HG03066 (cell line): ENCODE data around the gene METTL15.
"Not testable (repeated sequence)": the region's sequence is repeated elsewhere in the genome, so short reads cannot be mapped to it uniquely, and the experiment has no call there.

Experiments used
- ATAC-seq: cut with Tn5 transposase; IDR thresholded peaks from one replicate; pipeline ENCODE4 v1.9.1; 2021; ENCODE audit warnings: low read depth; ENCODE audit not compliant: unreplicated experiment

The METTL15 gene

GRCh38 chr11:28110108-28110820 lies 2.1 kb downstream of the METTL15 start:
- ATAC-seq, result peak; percentile 35

- no peak for ATAC-seq
Measured at GRCh38 chr11:28110821-28111200, 2.6 kb downstream of the METTL15 start.

GRCh38 chr11:28114116-28114515 lies 5.9 kb downstream of the METTL15 start:
- no peak for ATAC-seq

- ATAC-seq, result no peak
Measured at GRCh38 chr11:28114731-28115130, 6.5 kb downstream of the METTL15 start.

- no peak for ATAC-seq
Measured at GRCh38 chr11:28117712-28118111, 9.5 kb downstream of the METTL15 start.

DNA sequence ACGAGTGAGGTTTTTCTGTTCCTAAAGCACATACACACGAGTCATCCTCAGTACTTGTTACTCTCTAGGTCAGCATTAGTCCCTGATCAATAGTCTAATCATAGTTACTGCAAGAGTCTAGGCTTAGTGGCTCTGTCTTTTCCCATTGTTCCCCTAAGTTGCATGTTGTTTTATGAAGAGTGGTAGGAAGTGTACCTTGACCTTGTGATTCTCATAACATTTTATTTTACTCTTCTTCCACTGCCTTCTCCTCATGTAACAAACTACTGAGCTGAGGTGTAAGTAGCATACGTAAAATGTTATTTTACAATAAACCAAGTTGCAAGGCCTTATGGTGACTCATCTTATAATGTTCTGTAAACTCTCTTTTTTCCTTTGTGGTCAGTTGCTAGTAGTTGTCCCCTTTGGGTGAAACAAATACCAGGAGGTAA lies 15.0 kb downstream of the METTL15 start:
- ATAC-seq, result no peak

GRCh38 chr11:28132548-28132947 lies 24.4 kb downstream of the METTL15 start:
- ATAC-seq, result no peak

DNA sequence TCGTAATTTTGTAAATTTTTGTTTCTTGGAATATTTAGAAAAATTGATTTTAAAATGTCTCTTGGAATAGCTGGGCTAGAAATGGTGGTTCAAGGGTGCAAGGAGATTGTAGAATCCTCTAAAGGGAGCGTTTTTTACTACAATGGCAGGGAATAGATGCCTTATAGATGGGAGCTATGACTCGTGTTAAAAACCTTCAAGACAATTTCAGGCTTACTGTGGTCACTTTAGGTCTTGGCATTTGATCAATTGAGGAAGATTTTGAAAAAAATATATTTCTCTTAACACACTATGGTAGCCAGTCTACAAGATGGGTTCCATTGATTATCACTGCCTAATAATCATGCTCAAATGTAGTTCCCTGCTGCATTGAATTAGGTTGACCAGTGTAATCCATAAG lies 25.0 kb downstream of the METTL15 start:
- ATAC-seq, result no peak

DNA sequence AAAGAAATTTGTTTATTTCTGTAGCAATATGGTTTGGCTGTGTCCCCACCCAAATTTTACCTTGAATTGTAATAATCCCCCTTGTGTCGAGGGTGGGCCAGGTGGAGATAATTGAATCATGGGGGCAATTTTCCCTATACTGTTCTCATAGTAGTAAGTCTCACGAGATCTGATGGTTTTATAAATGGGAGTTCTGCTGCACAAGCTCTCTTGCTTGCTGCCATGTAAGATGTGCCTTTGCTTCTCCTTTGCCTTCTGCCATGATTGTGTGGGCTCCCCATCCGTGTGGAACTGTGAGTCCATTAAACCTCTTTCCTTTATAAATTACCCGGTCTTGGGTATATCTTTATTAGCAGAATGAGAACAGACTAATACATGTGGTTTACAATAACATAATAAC lies 28.0 kb downstream of the METTL15 start:
- not testable (repeated sequence) for ATAC-seq

DNA sequence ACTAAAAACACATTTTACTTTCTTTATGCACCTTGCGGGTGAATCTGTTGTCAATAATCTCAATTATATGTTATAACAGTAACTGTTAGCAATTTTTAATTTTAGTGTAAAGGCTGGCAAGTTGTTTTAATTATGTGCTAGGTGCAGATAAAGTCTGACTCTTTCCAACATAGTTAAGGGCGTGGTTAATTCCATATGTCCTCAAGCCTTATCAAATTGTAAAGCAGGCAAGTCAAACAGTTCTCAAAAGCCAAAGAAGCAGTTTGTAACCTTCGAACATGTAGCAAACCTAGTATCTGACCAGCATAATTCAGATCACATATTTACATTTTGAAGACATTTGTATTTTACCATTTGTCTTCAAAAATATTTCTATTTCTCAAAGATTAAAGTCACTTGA lies 29.2 kb downstream of the METTL15 start:
- no peak for ATAC-seq

- no peak for ATAC-seq
Measured at GRCh38 chr11:28137832-28138231, 29.6 kb downstream of the METTL15 start.

GRCh38 chr11:28139841-28140415 lies 31.7 kb downstream of the METTL15 start:
- no peak for ATAC-seq

GRCh38 chr11:28140689-28141455 lies 32.7 kb downstream of the METTL15 start:
- no peak for ATAC-seq

DNA sequence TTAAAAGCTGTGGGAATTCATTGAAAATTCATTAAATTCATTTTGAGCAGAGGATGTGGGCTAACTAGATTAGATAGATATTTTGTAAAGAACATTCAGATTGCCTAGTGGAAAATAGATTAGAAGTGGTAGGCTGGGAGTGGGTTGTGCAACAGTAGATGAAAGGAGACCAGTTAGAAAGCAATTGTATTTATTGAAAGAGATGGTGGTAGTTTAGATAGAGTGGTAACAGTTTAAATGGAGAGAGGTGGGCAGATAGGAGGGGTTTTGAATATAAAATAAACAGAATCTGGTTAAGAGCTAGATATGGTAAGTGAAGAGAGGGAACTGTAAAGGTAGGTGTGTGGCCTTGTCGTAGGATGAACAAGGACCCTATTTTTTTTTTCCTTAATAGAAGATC lies 34.5 kb downstream of the METTL15 start:
- ATAC-seq, result no peak

GRCh38 chr11:28144808-28145207 lies 36.6 kb downstream of the METTL15 start:
- no peak for ATAC-seq

GRCh38 chr11:28146123-28146751 lies 38.0 kb downstream of the METTL15 start:
- no peak for ATAC-seq

DNA sequence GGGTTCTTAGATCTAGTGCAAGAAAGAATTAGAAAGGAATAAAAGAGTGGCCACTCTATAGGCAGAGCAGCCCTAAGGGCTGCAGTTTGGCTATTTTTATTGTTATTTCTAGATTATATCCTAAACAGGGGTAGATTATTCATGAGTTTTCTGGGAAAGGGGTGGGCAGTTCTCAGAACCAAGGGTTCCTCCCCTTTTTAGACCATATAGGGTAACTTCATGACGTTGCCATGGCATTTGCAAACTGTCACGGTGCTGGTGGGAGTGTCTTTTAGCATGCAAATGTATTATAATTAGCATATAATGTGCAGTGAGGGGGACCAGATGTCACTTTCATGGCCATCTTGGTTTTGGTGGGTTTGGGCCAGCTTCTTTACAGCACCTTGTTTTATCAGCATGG lies 44.6 kb downstream of the METTL15 start:
- ATAC-seq, result no peak

- no peak for ATAC-seq
Measured at GRCh38 chr11:28153586-28153985, 45.4 kb downstream of the METTL15 start.

DNA sequence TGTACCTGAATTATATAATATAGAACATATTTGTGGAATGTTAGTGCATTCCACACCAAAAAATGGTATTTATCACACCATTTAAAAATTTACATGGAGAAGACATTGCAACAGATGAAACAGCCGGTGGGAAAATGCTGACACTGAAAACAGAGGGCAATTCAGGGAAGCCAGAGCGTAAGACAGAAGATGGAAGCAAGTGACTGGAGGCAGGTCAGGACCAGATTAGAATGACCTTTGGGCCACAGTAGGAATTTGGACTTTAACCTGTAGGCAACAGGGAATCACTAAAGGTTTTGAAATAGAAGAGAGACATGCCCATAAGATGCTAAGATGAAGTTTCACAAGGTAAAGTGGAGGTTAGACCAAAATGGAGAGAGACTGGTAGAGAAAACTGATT lies 60.5 kb downstream of the METTL15 start:
- ATAC-seq, result no peak

GRCh38 chr11:28169816-28170215 lies 61.6 kb downstream of the METTL15 start:
- ATAC-seq, result no peak

- no peak for ATAC-seq
Measured at GRCh38 chr11:28170759-28171158, 62.6 kb downstream of the METTL15 start.
